ENCODE results near the gene KIF3B.

DNA sequence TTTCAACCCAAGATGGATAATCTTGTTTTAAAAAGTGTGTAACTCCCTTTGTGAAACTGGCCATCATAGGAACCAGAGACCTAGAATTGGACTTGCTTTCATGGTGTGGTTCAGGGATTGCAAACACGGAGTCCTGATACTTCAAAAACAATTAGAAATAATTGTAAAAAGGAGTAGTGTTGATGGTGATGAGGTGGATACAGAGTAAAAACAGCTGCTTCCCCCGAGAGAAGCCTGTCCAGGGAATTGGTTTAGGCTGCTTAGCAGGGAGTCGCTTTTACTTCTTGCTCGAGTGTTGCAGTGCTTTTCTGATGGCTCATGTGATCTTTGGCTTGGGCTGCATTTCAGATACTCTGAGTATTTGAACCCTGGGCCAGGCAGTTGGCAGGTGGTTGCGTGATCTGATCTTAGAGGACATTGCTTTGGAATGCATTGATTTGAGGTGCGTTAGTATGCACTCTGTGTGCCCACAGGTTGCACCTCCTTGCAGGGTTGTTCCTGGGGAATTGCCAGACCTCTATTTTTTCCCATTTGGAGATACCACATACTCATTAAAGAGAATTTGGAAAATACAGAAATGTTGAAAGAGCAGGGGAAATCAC lies 19.5 kb downstream of the KIF3B start:
- TF ChIP-seq, protein P1, sequence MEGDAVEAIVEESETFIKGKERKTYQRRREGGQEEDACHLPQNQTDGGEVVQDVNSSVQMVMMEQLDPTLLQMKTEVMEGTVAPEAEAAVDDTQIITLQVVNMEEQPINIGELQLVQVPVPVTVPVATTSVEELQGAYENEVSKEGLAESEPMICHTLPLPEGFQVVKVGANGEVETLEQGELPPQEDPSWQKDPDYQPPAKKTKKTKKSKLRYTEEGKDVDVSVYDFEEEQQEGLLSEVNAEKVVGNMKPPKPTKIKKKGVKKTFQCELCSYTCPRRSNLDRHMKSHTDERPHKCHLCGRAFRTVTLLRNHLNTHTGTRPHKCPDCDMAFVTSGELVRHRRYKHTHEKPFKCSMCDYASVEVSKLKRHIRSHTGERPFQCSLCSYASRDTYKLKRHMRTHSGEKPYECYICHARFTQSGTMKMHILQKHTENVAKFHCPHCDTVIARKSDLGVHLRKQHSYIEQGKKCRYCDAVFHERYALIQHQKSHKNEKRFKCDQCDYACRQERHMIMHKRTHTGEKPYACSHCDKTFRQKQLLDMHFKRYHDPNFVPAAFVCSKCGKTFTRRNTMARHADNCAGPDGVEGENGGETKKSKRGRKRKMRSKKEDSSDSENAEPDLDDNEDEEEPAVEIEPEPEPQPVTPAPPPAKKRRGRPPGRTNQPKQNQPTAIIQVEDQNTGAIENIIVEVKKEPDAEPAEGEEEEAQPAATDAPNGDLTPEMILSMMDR (IDR thresholded peaks at IDR 0.05; ENCODE audit: insufficient read depth, low read length) = no peak
- TF ChIP-seq POLR2AphosphoS5 (IDR thresholded peaks at IDR 0.05; ENCODE audit: low read depth) (no peak), GABPA (IDR thresholded peaks at IDR 0.05; ENCODE audit: low read depth) (no peak)

Measured in HL-60 (cell line).